GM19240 (cell line): ENCODE results near the gene FOXN3.

ENCODE experiments used
- DNase-seq: peaks from one replicate; pipeline ENCODE4 v3.0.0; 2011; ENCODE audit warnings: low spot score; ENCODE audit not compliant: insufficient read length

Gene FOXN3

DNA sequence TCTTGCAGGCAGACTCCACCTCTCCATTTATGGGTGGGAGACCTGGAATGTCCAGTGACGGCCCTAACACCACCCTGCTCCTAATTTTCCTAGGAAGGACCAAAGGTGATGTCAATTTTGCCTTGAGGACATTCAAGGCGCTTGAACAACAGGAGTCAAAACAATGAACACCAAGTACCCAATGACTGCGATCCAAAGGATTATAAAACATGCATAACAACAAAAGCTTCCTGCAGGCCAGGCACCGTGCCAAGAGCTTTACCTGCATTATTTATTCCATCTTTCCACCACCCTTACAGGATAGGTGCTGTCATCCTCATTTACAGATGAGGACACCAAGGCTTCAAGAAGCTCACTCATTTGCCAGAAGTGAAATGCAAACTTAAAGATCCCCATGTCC, 15.2 kb upstream of the FOXN3 start:
- no peak for DNase-seq

DNA sequence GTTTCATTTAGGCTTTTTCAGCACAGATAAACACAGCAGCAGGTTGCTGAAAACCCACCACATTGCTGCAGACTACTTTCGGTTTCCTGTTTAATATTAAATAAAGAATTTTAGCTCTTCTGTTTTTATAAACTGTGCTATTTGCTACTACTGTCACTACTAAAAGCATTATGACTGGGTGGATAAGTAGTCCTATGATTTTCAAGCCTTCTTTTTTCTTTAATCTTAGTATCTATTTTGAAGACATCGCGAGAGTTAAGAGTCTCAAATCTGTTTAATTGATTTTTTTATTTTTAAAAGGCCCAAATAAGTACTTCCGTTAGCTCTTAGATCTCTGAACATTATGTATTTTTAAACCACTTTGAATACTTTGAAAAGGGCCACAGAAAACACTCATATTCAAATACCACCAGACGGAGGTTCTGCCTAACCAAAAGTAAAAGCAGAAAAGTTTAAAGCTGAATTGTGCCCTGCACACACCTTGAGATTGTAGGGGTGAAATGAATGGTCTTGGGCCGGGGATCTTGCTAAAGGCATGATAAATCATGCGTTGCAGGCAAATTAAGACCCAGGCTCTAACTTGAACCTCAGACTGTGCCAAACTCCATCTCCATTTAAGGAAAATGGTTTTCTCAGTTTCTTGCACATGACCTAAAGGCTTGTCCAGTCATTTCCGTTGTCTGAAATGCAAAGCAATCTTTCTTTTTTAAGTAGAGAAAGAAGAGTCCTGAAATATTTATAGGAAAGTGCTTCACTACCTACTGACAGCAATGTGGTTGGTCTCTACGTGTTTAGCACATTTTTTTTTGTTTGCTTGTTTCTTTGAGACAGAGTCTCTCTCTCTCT, 13.6 kb upstream of the FOXN3 start:
- DNase-seq = peak; percentile 65

DNA sequence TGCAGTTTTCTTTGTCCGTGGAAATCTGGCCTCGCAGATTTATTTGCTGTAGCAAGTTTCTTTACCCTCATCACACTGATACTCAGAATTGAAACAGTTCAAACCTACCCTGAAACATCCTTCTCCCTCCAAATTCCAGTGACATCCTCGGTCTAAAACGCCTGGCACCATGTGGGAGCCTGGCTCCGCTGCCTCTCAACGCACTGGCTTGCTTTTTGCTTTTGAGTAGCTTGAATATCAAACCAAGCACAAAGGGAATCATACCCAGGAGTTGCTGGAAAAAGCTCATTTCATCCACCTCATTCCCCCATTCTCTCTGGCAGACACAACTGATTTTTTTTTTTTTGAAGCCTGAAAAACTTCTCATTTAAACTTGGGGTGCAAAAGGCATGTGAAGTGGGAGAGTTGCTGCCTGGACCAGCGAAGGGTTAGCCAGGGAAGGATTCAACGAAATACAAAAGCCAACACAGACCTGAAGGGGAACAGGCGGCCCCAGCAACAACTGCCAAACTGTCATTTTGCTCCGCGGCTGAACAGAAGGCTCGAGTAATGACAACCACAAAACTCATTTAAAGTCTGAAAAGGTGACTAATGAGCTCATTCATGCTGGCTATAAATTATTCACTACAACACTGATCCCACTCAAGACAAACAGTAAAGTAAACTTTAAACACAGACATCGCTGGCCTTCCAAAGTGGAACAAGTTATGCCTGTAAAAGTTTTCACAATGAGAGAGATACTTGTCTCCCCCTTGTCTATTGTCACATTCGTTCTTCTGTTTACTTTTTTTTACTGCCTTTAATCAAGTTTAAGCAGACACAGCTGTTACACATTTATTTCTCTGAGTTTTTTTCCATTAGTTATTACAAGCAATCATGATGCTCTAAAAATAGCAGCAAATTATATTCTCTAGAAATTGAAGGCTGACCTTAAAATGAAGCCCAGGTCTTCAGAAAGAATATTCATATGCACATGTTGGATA, 12.5 kb upstream of the FOXN3 start:
- DNase-seq = no peak

DNA sequence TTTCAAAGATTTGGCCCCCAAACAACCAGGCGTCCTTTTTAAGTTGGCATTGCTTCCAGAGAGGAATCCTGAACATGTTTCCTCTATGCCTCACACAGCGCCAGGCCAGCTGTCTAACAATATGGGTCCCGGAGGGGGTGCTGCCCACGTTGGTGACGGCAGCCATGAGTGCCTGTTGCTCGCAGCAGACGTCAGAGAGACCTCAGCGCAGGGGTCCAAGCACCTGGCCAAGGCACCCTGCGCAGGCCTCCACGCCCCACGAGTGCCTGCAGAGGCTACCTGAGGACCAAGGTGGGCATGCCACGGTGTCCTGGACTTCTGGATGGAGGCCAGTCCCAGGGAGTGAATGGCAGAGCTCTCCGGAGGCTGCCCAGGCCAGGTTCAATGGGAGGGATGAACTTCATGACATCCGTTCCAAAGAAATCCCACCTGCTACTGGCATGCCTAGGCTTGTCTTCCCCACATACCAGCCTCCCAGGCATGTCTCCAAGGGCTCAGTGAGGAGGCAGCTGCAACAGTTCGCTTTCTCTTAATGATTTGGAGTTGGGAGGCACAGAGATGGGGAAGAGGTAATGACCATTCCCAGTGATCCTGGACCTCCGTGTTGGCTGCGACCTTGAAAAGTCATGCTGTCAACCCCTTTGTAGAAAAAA, 11.6 kb upstream of the FOXN3 start:
- DNase-seq = no peak

DNA sequence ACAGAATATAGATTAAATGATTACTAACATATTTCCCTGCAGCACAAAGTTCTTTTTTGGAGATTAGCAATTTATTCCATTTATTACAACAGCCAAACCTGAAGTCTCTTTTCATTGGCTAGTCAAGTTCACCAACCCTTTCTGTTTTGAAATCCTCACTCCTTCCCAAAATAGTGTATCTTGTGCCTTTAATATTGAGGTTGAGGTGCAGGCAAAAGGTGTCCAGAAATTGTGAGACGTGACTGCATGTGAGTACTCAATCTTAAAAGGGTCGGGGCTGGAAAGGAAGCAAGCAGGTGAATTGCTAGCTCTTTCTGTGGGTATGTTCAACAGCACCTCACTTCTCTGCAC, 11.1 kb upstream of the FOXN3 start:
- DNase-seq = no peak

DNA sequence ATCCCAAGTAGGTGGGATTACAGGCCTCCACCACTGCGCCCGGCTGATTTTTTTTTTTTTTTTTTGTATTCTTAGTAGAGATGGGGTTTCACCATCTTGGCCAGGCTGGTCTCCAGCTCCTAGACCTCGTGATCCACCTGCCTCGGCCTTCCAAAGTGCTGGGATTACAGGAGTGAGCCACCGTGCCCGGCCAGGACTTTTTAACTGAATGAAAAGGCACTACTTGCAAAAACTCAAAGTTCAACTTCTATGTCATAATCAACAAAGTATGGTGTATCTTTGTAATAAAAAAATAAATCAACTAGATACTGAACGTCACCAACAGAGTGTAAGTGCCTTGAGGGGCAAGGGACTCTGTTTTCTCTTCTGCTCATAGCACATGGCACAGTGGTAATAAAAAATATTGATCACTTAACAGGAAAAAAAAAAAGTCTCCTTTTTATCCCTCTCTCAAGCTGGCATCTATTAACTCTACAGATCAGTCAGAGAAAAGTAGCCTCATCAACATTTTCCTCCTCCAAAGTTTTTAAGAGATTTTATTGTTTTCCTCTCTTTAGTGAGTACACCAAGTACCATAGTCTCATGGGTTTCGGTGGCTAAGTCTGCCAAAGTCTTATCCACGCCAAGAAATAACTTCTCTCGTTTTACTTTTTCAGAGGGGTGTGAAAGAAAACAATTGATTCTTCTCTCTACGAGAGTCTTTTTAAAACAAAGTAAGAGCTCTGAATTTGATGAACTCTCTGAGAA, 10.6 kb upstream of the FOXN3 start:
- DNase-seq = no peak

GRCh38 chr14:89425931-89426330, 8.9 kb upstream of the FOXN3 start:
- no peak for DNase-seq

DNA sequence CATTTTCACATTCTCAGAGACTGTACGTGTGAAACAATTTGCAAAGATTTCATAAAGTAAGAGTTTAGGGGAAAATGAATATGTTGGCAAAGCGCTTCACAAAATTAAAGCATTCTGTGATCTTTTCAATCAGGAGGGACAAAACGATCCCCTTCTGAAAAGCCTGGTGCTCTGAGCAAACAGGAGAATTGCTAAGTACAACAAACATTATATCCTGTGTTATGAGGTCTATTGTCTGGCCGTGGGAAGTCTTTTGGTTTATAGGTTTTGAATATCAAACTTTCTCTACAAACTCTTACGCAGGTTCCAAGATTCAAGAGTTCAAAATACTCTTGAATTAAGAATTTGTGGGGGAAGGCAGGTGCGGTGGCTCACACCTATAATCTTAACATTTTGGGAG, 7.2 kb upstream of the FOXN3 start:
- no peak for DNase-seq

DNA sequence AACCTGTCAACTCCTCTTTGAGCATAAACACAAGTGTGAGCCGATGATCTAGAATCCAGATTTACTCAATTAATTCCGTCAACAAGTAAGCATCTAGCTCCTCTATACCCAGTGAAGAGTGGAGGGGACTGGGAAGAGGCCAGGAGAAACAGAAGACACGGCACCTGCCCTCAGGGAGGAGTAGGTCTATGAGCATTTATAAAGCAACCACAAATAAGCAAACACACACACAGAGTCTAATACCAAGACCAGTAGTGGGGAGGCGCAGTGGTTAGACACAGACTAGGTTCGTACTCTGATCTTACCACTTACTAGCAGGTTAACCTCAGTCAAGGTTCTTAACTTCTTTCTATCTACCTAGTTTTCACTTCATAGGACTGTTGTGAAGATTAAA, 5.9 kb upstream of the FOXN3 start:
- DNase-seq = no peak

- DNase-seq = no peak
Observed at GRCh38 chr14:89422181-89422951, 5.3 kb upstream of the FOXN3 start.

GRCh38 chr14:89420502-89420901, 3.5 kb upstream of the FOXN3 start:
- DNase-seq = no peak

DNA sequence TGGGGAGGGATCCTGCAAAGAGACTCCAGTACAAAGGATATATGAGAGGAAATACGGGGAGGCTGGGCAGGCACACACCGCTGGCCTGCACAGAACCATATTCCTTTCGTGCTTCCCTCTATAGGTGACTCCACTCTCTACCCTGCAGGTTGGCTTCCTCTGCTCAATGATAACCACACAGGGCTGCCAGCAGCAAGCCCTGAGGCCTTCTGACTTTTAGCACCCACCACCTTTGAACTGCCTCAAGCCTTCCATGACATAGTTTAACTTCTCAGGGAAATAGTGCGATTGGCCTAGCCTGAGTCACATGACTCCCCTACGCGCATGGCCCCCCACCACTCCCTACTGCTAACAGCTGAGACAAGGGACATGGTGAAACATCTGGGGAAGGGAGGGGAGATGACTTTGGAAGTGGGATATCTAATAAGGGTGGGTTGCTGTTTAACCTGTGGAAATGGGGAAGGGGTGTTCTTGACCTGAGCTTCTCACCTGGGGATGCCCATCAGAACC, 3.0 kb upstream of the FOXN3 start:
- no peak for DNase-seq

DNA sequence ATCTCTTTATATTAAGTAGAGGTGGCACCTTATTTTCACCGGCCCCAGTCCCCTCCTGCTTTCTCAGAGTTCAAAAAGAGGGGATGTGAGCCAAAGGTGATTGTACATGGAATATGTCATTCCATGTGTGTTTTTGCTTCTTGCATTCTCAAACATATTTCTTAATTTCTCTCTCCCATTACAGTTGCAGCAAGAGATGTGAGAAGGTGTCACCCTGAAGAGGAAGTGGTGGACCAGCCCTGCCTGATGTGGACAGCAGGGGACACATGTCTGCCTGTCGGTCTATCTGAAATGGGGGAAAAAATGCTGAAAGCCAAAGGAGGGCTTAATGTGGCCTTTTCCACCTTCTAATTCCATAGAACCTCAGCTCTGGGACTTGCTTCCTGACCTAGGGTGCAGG, 1.9 kb upstream of the FOXN3 start:
- DNase-seq = no peak

- no peak for DNase-seq
Observed at GRCh38 chr14:89418452-89418851, 1.4 kb upstream of the FOXN3 start.

DNA sequence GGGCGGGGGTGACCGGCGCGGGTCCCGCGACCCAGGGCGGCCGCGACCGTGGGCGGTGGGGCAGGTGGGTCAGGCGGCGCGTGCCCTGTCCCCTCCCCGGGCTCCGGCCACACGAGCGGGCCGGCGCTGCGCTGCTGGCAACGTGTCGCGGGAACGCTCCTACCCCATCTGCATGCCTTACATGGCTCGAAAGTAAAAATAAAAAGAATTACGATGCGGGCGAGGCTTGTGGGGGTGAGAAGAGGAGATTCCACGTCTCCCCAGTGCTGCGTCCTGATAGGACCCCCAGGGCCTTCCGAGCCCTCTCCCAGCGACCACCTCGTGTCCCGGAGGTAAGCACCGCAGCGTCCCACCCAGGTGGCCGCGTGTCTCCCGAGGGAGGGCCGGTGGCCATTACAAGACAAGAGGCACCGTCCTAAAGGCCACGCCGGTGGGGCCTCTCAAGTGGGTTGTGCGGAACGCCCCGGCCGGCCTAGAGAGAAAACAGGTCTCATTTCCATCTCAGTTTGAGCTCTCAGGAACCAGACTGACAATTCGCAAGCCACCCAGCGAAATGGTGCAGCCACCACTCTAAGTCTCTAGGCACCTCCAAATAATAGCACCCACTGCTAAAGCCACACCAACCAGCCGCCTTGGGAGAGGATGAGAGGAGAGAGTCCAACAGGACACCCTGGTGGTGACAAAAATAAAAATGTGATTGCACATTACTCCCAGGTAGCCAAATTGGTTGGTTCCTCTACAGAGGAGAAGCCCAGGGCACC, 612 bp upstream of the FOXN3 start:
- no peak for DNase-seq

- DNase-seq = peak; percentile 95
Observed at GRCh38 chr14:89416002-89416995, 734 bp downstream of the FOXN3 start.

DNA sequence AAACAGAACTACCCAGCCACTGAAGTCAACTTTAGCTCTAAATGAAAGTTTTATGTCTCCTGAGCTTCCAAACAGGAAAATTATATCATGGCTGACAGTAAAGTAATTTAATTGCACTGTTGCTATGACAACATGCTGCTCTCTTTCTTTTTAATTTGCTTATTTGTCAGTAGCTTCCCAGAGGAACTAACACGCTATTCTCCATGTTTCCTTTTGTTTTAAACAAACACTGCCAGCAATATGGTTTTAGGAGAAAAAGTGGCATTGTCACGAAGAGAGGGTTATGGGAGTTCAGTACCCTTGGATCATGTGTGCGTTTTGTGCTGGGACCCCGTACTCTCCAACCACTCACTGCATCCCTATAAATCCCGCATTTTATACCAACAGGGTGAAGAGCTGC, 1.9 kb downstream of the FOXN3 start:
- no peak for DNase-seq

GRCh38 chr14:89411976-89412375, 5.1 kb downstream of the FOXN3 start:
- no peak for DNase-seq
